GM12878 (cell line): ENCODE results near the gene CALD1. TPM values are rescaled to one million over a fixed set of nuclear protein-coding genes. Genes with fewer than 3 reads are reported as not detected.

Experiments used
- ATAC-seq: fragments of 200-7000 bp; cut with Tn5 transposase; 3 replicates; pipeline ENCODE4 v1.9.1; 2020; ENCODE audit warnings: mild to moderate bottlenecking, moderate library complexity
- BruUV-seq: library from RNA; stranded (reverse); fragments of 400-500 nt; replicated peaks from 2 replicates; lab custom pipeline; 2021; lab: Mats Ljungman, UMichigan
- CTCF ChIA-PET: fragments of 300-600 bp; sonication (Branson Sonifier 250); formaldehyde crosslinking; extraction: SDS; loops from one replicate; lab custom pipeline; 2021; ENCODE audit warnings: inconsistent platforms; lab: Yijun Ruan, JAX
- POLR2A ChIA-PET: fragments of 350-600 bp; formaldehyde crosslinking; extraction: SDS; loops from one replicate; lab custom pipeline; 2021; ENCODE audit warnings: inconsistent platforms; lab: Charles Lee
- RAD21 ChIA-PET: fragments of 300-600 bp; sonication (Branson Sonifier 250); formaldehyde crosslinking; loops from one replicate; lab custom pipeline; 2023; ENCODE audit warnings: antibody characterized with exemption; ENCODE audit not compliant: unreplicated experiment; lab: Charles Lee
- SMC1A ChIA-PET: fragments of 300-600 bp; sonication (Branson Sonifier 250); formaldehyde crosslinking; loops from one replicate; lab custom pipeline; 2023; ENCODE audit not compliant: unreplicated experiment, uncharacterized antibody; lab: Charles Lee
- DNase-seq: peaks from one replicate; pipeline ENCODE4 v3.0.0-alpha.2; 2011; ENCODE audit warnings: low read depth, low spot score
- FAIRE-seq: peaks from 3 replicates; lab custom pipeline; 2011; peaks lifted over from hg19 to GRCh38; lab: Jason Lieb, UNC
- H2AFZ ChIP-seq: 2 replicates; pipeline ENCODE4 v1.6.0; 2011; ENCODE audit warnings: low read depth, low read length, control low read depth; ENCODE audit not compliant: control insufficient read depth
- H3K27ac ChIP-seq: 2 replicates; pipeline ENCODE4 v1.5.1; 2011; ENCODE audit warnings: control low read depth; ENCODE audit not compliant: control insufficient read depth, insufficient read depth
- H3K27me3 ChIP-seq, 2 experiments: replicated peaks in 1 of 2; 2 replicates each; pipeline versions ENCODE4 v1.6.0 to v1.6.1; 2011; ENCODE audit warnings: low read length in 1 of 2; ENCODE audit not compliant: control insufficient read depth in 2 of 2, insufficient read depth in 2 of 2
- H3K36me3 ChIP-seq, 2 experiments: 2 replicates each; pipeline ENCODE4 v1.5.1; 2011; ENCODE audit warnings: low read length in 1 of 2; ENCODE audit not compliant: control insufficient read depth in 2 of 2, insufficient read depth in 2 of 2
- H3K4me1 ChIP-seq: 2 replicates; pipeline ENCODE4 v1.6.1; 2011; ENCODE audit warnings: mild to moderate bottlenecking, low read length, moderate library complexity, mixed read lengths; ENCODE audit not compliant: control insufficient read depth, insufficient read depth
- H3K4me2 ChIP-seq: 2 replicates; pipeline ENCODE4 v1.6.0; 2011; ENCODE audit warnings: control low read depth; ENCODE audit not compliant: control insufficient read depth, insufficient read depth
- H3K4me3 ChIP-seq: fragments of 200-600 bp; sonication (generic); 2 replicates; pipeline ENCODE4 v1.5.1; 2016
- H3K79me2 ChIP-seq: 2 replicates; pipeline ENCODE4 v1.6.0; 2011; ENCODE audit warnings: low read length; ENCODE audit not compliant: control insufficient read depth, insufficient read depth
- H3K9ac ChIP-seq: 2 replicates; pipeline ENCODE4 v1.8.0; 2011; ENCODE audit warnings: low read length, control low read depth, mixed read lengths; ENCODE audit not compliant: control insufficient read depth, insufficient read depth
- H3K9me3 ChIP-seq: replicated peaks from 3 replicates; pipeline ENCODE4 v1.5.1; 2011; ENCODE audit warnings: mild to moderate bottlenecking, low read length; ENCODE audit not compliant: control insufficient read depth, insufficient read depth
- H4K20me1 ChIP-seq: 2 replicates; pipeline ENCODE4 v1.6.0; 2011; ENCODE audit not compliant: control insufficient read depth, insufficient read depth
- CBX3 ChIP-seq: fragments of 200-600 bp; sonication (generic); IDR thresholded peaks from 2 replicates; pipeline ENCODE4 v1.6.1; 2016; ENCODE audit warnings: low read depth, borderline replicate concordance
- EGR1 ChIP-seq, 2 experiments: IDR thresholded peaks; 1 replicate in 1 of 2; 2 replicates in 1 of 2; pipeline ENCODE4 v1.6.1; 2011 to 2012; ENCODE audit warnings: low read depth in 2 of 2, low read length in 2 of 2, borderline replicate concordance in 1 of 2, mild to moderate bottlenecking in 1 of 2, moderate library complexity in 1 of 2
- MTA3 ChIP-seq: IDR thresholded peaks from 2 replicates; pipeline ENCODE4 v1.6.1; 2012; ENCODE audit warnings: low read length, inconsistent platforms, borderline replicate concordance
- MYB ChIP-seq: fragments of 150-350 bp; IDR thresholded peaks from 2 replicates; pipeline ENCODE4 v1.6.1; 2014; ENCODE audit warnings: mild to moderate bottlenecking, low read depth, low read length, borderline replicate concordance
- PML ChIP-seq: IDR thresholded peaks from 2 replicates; pipeline ENCODE4 v1.6.1; 2012; ENCODE audit warnings: low read length, inconsistent platforms
- SIX5 ChIP-seq: IDR thresholded peaks from 2 replicates; pipeline ENCODE4 v1.6.1; 2011; ENCODE audit warnings: mild to moderate bottlenecking, low read depth, low read length, moderate library complexity; ENCODE audit not compliant: severe bottlenecking
- SMAD1 ChIP-seq: fragments of 450-650 bp; IDR thresholded peaks from 2 replicates; pipeline ENCODE4 v1.6.1; 2018; ENCODE audit warnings: mild to moderate bottlenecking, low read depth; ENCODE audit not compliant: partially characterized antibody
- SMAD5 ChIP-seq: IDR thresholded peaks from 2 replicates; pipeline ENCODE4 v1.6.1; 2016; ENCODE audit warnings: antibody characterized with exemption, low read depth
- SMC3 ChIP-seq: IDR thresholded peaks from 2 replicates; pipeline ENCODE4 v1.6.1; 2011; ENCODE audit warnings: low read length, improper control_type of control experiment, borderline replicate concordance
- ZBTB40 ChIP-seq: fragments of 450-650 bp; IDR thresholded peaks from 2 replicates; pipeline ENCODE4 v1.6.1; 2016; ENCODE audit warnings: mild to moderate bottlenecking, moderate library complexity, borderline replicate concordance
- ZNF24 ChIP-seq: fragments of 450-650 bp; IDR thresholded peaks from 2 replicates; pipeline ENCODE4 v1.6.1; 2017; ENCODE audit warnings: antibody characterized with exemption, mild to moderate bottlenecking
- ZNF274 ChIP-seq: IDR thresholded peaks from one replicate; pipeline ENCODE4 v1.8.0; 2011; ENCODE audit not compliant: insufficient read length, insufficient read depth
- WGBS: methylation state at CpG from one replicate; pipeline ENCODE4 v1.1.6; 2016; ENCODE audit warnings: low lambda C conversion rate; ENCODE audit not compliant: insufficient replicate concordance, insufficient coverage; ENCODE audit errors: missing lambda C conversion rate; 5-methylcytosine and 5-hydroxymethylcytosine counted together
- in situ Hi-C: fragments of 300-500 bp; cut with MboI; formaldehyde crosslinking; loops from 9 replicates; pipeline ENCODE4 v1.14.3; 2018; ENCODE audit warnings: mixed read lengths
- intact Hi-C: fragments of 100-400 bp; cut with micrococcal nuclease; formaldehyde crosslinking; loops from one replicate; pipeline ENCODE4 v1.14.2; 2022; ENCODE audit not compliant: unreplicated experiment
- polyA plus RNA-seq, 11 experiments: library from polyadenylated mRNA; depleted of rRNA in 4 of 11; unstranded in 6 of 11; stranded (reverse) in 5 of 11; fragments of >200 nt; fragmentation: Nextera tagmentation in 4 of 11; fragmentation: Illumina TruSeq in 1 of 11; extraction: Ambion mirVana in 4 of 11; extraction: Trizol in 1 of 11; gene quantifications; 1 replicate in 1 of 11; 2 replicates in 10 of 11; pipeline versions ENCODE4 v1.2.1 to v1.2.3, GENCODE V29; 2011 to 2016; ENCODE audit warnings: inconsistent platforms in 2 of 11, missing spikeins in 2 of 11, low read depth in 1 of 11
- total RNA-seq, 4 experiments: library from RNA; depleted of rRNA in 3 of 4; stranded (reverse); fragments of >200 nt in 3 of 4; fragmentation: Illumina TruSeq in 1 of 4; extraction: Trizol in 1 of 4; gene quantifications; 2 replicates each; pipeline versions ENCODE4 v1.2.1 to v1.2.3, GENCODE V29; 2013 to 2021
- TF ChIP-seq, protein P1 (sequence below): fragments of 450-650 bp; IDR thresholded peaks from 2 replicates; pipeline ENCODE4 v1.6.1; 2017; ENCODE audit warnings: mild to moderate bottlenecking, moderate library complexity

Gene CALD1
- total and polyA plus RNA-seq, 10 of the 15 experiments (the other 5 are each of a cell fraction or from before 2014, with no cell fraction given): 0.03 to 1.3 (median 0.22) TPM

DNA sequence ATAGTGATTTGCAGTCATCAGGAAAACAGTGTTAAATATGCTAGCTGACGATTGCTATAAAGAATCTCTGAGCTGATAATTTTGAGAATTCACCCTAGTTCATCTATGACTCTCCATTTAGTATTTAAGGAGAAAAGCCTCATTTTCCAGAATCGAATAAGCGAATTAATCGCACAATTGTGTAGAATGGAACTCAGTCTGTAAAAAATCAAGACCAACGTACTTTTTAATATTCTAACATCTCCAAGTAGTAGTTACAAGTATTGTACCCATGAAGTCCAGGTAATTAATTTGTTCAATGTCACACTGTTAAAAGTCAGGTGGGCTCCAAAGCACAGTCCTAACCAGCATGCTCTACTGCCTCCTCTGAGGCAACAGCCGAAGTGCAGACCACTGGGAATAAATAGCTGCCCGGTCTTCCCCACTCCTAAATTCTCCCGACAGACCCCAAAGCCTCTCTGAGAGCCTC lies 206.5 kb downstream of the CALD1 start:
- Histone ChIP-seq H3K9ac (peak overlapping the region; percentile 99), H2AFZ (peak overlapping the region; percentile 98), H3K4me2 (peak overlapping the region; percentile 91), H3K79me2 (peaks cover 46% of the 10 kb centered on the region), H3K9me3 (no peaks in the 10 kb centered on the region), H3K27ac (peak overlapping the region; percentile 97), H3K36me3 (no peaks in the 10 kb centered on the region), H3K4me3 (peak overlapping the region; percentile 85), H3K27me3 (no peaks in the 10 kb centered on the region), H3K4me1 (peaks cover 4% of the 10 kb centered on the region; the same call in 1 of the 2 replicates), H4K20me1 (no peaks in the 10 kb centered on the region)
- in situ Hi-C loops: loop anchor here (25.0 kb wide), 1 partner anchor 976 kb away; no protein-coding TSS in a partner anchor
- DNase-seq: no peak
- peak; percentile 48 for ATAC-seq
- BruUV-seq: TSS peak; percentile 80
- no peak for FAIRE-seq
- SMC1A ChIA-PET: interaction anchor here (0.6 to 15.4 kb wide), 20 partner anchors 11 to 259 kb away, joined by 3 to 293 read pairs (median 4); partner anchors contain the start of genes CYREN and TMEM140
- WGBS: 44% methylated on average over 8 of the region's 8 CpGs
- intact Hi-C loops: loop anchor here (1.0 to 2.0 kb wide), 2 partner anchors 9 to 185 kb away; partner anchors contain the start of gene CYREN
- POLR2A ChIA-PET: interaction anchor here (0.6 to 8.3 kb wide), 9 partner anchors 10 to 225 kb away, joined by 3 to 121 read pairs (median 18); partner anchors contain the start of genes CYREN, TMEM140 and WDR91
- RAD21 ChIA-PET: interaction anchor here (0.7 to 9.0 kb wide), 21 partner anchors 11 to 355 kb away, joined by 3 to 154 read pairs (median 6); partner anchors contain the start of genes CYREN, TMEM140 and WDR91
- CTCF ChIA-PET: interaction anchor here (0.6 to 12.7 kb wide), 26 partner anchors 10 to 515 kb away, joined by 3 to 157 read pairs (median 6); partner anchors contain the start of genes CYREN and TMEM140
- TF ChIP-seq SMC3 (no peak), MTA3 (no peak), CBX3 (no peak), ZNF24 (no peak), PML (no peak; the same call in 1 of the 2 replicates), SMAD5 (peak; percentile 37; the same call in 1 of the 2 replicates), ZBTB40 (no peak), ZNF274 (no peak), MYB (no peak), SIX5 (no peak), SMAD1 (no peak), EGR1 (IDR thresholded peaks at IDR 0.05; ENCODE audit: borderline replicate concordance in 1 of 2, low read depth in 2 of 2, low read length in 2 of 2) (no peak)
- TF ChIP-seq, protein P1, sequence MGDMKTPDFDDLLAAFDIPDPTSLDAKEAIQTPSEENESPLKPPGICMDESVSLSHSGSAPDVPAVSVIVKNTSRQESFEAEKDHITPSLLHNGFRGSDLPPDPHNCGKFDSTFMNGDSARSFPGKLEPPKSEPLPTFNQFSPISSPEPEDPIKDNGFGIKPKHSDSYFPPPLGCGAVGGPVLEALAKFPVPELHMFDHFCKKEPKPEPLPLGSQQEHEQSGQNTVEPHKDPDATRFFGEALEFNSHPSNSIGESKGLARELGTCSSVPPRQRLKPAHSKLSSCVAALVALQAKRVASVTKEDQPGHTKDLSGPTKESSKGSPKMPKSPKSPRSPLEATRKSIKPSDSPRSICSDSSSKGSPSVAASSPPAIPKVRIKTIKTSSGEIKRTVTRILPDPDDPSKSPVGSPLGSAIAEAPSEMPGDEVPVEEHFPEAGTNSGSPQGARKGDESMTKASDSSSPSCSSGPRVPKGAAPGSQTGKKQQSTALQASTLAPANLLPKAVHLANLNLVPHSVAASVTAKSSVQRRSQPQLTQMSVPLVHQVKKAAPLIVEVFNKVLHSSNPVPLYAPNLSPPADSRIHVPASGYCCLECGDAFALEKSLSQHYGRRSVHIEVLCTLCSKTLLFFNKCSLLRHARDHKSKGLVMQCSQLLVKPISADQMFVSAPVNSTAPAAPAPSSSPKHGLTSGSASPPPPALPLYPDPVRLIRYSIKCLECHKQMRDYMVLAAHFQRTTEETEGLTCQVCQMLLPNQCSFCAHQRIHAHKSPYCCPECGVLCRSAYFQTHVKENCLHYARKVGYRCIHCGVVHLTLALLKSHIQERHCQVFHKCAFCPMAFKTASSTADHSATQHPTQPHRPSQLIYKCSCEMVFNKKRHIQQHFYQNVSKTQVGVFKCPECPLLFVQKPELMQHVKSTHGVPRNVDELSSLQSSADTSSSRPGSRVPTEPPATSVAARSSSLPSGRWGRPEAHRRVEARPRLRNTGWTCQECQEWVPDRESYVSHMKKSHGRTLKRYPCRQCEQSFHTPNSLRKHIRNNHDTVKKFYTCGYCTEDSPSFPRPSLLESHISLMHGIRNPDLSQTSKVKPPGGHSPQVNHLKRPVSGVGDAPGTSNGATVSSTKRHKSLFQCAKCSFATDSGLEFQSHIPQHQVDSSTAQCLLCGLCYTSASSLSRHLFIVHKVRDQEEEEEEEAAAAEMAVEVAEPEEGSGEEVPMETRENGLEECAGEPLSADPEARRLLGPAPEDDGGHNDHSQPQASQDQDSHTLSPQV: no peak
